Dendritic cell treated with granulocyte-macrophage colony-stimulating factor and Interleukin-4, amounts not matched to agents 40 ng/mL and 50 ng/mL, for 4 days (primary cell): Measurements from ENCODE around the gene SLC6A18.

Experiments used
- H3K27ac Mint-ChIP-seq: one replicate; pipeline ENCODE4 v1.8.0; 2022; ENCODE audit warnings: mild to moderate bottlenecking, mixed read lengths
- H3K27me3 Mint-ChIP-seq: one replicate; pipeline ENCODE4 v1.8.0; 2022; ENCODE audit warnings: mild to moderate bottlenecking, mixed read lengths
- H3K36me3 Mint-ChIP-seq: one replicate; pipeline ENCODE4 v1.8.0; 2022; ENCODE audit warnings: low read depth, mixed read lengths
- H3K4me1 Mint-ChIP-seq: one replicate; pipeline ENCODE4 v1.8.0; 2022; ENCODE audit warnings: low read depth, mixed read lengths
- H3K4me3 Mint-ChIP-seq: one replicate; pipeline ENCODE4 v1.8.0; 2022; ENCODE audit warnings: mild to moderate bottlenecking, moderate library complexity, mixed read lengths
- H3K9me3 Mint-ChIP-seq: one replicate; pipeline ENCODE4 v1.8.0; 2022; ENCODE audit warnings: mixed read lengths
- intact Hi-C: fragments of 100-400 bp; cut with micrococcal nuclease; formaldehyde crosslinking; loops from one replicate; pipeline ENCODE4 v1.15.0; 2022

SLC6A18 gene

DNA sequence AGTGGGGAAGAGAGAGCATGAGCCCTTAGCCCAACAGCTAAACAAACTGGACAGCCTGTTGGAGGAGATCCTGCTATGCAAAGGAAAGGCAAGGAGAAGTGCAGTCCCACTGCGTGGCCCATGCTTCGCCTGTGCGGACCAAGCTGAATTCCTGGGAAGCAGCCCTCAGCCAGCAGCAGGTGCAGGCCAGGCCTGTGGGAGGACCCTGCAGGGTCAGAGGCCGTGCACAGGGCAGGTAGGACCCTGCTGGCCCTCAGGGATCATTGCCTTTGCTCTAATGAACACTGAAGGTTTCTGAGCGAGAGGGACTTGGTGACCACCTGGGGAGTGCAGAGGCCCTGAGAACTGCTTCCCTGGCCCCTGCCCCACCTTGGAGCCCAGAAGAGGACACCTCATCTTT is 29.7 kb upstream of the SLC6A18 start:
- intact Hi-C loops, result no loop called here
- Mint-ChIP-seq H3K27me3 (peaks cover 10% of the 10 kb centered on the region), H3K27ac (no peak overlapping the region), H3K9me3 (no peaks in the 10 kb centered on the region), H3K36me3 (no peaks in the 10 kb centered on the region), H3K4me1 (peaks cover 7% of the 10 kb centered on the region), H3K4me3 (no peak overlapping the region)

DNA sequence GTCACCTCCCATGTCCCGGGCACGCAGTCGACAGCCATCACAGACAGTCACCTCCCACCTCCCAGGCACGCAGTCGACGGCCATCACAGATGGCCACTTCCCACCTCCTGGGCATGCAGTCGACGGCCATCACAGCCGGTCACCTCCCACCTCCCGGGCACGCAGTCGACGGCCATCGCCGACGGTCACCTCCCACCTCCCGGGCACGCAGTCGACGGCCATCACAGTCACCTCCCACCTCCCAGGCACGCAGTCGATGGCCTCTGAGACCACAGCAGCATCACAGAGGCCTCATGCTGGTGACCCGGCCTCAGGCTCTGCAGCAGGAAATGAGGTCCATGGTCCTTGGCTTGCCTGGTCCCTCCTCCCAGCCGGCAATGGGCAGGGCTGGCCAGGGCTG is 29.3 kb upstream of the SLC6A18 start:
- Mint-ChIP-seq H3K9me3 (no peaks in the 10 kb centered on the region), H3K27me3 (peaks cover 10% of the 10 kb centered on the region), H3K36me3 (no peaks in the 10 kb centered on the region), H3K27ac (no peak overlapping the region), H3K4me1 (peaks cover 3% of the 10 kb centered on the region), H3K4me3 (no peak overlapping the region)
- intact Hi-C loops, result no loop called here

- no peaks in the 10 kb centered on the region for H3K9me3 Mint-ChIP-seq
- intact Hi-C loops, result no loop called here
- peaks cover 8% of the 10 kb centered on the region for H3K27me3 Mint-ChIP-seq
- no peak overlapping the region for H3K27ac Mint-ChIP-seq
- H3K4me3 Mint-ChIP-seq, result no peak overlapping the region
- no peaks in the 10 kb centered on the region for H3K36me3 Mint-ChIP-seq
- H3K4me1 Mint-ChIP-seq, result no peaks in the 10 kb centered on the region
Measured at GRCh38 chr5:1196562-1196961, 28.6 kb upstream of the SLC6A18 start.

DNA sequence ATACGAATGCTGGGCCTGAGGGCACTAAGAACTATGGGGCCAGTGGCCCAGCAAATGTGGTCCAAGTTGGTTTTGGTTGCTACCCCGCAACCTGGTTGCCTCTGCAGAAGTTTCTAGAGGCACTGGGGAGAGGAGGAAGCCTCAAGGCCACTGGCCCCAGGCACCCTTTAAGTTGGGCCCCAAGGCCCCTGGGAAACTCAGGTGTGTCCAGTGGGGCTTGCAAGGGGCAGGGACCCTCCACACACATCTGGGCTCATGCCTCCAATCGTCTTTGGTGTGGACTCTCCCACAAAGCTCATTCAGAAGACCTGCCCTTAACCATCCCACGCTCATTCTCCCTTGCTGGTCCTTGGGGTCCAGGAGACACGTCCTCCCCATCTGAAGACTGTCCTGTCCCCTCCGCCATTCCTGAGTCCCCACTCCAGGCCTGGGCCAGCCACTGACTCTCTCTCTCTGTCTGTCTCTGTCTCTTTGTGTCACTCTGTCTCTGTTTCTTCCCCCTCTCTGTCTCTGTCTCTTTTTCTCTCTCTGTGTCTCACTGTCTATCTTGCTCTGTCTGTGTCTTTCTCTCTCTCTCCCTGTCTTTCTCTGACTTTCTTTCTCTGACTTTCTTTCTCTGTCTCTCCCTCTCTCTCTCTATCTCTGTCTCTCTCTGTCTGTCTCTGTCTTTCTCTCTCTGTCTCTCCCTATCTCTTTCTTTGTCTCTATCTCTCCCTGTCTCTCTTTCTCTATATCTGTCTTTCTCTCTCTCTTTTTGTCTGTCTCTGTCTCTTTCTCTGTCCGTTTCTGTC is 27.1 kb upstream of the SLC6A18 start:
- H3K36me3 Mint-ChIP-seq, result no peaks in the 10 kb centered on the region
- H3K4me1 Mint-ChIP-seq, result no peaks in the 10 kb centered on the region
- peaks cover 1% of the 10 kb centered on the region for H3K27me3 Mint-ChIP-seq
- intact Hi-C loops, result no loop called here
- no peaks in the 10 kb centered on the region for H3K9me3 Mint-ChIP-seq
- H3K4me3 Mint-ChIP-seq, result no peak overlapping the region
- no peak overlapping the region for H3K27ac Mint-ChIP-seq

- Mint-ChIP-seq H3K9me3 (no peaks in the 10 kb centered on the region), H3K27ac (no peak overlapping the region), H3K4me1 (no peaks in the 10 kb centered on the region), H3K4me3 (no peak overlapping the region), H3K27me3 (no peaks in the 10 kb centered on the region), H3K36me3 (no peaks in the 10 kb centered on the region)
- intact Hi-C loops, result no loop called here
Measured at GRCh38 chr5:1199340-1199648, 25.9 kb upstream of the SLC6A18 start.

DNA sequence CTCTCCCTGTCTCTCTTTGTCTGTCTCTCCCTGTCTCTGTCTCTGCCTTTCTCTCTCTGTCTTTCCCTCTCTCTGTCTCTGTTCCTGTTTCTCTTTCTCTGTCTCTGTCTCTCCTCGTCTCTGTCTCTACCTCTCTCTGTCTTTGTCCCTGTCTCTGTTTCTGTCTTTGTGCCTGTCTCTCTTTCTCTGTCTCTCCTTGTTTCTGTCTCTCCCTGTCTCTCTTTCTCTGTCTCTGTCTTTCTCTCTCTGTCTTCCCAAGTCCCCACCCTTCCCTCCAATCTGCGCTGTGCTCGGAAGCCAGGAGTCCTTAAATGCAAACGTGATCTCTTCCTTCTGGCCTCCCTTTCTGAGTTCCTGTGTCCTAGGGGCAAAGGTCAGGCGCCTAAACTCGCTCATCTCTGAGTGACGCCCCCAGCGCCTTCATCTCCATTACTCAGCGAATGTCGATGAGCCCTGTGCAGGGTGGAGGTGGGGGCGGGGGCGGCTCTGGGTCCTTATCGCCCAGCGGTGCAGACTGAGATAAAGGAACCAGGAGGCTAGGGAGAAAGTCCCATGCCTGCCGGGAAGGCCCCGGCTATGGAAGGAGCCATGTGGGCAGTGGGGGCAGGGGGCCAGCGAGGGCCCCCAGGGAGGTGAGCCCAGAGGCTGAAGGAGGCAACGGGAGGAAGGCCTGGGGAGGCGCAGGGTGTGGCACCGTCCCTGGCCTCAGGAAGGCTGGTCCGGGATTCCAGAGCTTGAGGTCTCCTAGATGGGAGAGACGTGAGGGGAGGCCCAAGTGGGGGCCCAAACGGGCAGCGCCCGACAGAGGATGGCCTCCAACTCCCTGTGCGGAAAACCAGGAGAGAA is 25.3 kb upstream of the SLC6A18 start:
- peaks cover 2% of the 10 kb centered on the region for H3K4me1 Mint-ChIP-seq
- H3K27ac Mint-ChIP-seq, result no peak overlapping the region
- H3K36me3 Mint-ChIP-seq, result no peaks in the 10 kb centered on the region
- intact Hi-C loops, result no loop called here
- no peaks in the 10 kb centered on the region for H3K9me3 Mint-ChIP-seq
- H3K27me3 Mint-ChIP-seq, result peaks cover 2% of the 10 kb centered on the region
- no peak overlapping the region for H3K4me3 Mint-ChIP-seq

DNA sequence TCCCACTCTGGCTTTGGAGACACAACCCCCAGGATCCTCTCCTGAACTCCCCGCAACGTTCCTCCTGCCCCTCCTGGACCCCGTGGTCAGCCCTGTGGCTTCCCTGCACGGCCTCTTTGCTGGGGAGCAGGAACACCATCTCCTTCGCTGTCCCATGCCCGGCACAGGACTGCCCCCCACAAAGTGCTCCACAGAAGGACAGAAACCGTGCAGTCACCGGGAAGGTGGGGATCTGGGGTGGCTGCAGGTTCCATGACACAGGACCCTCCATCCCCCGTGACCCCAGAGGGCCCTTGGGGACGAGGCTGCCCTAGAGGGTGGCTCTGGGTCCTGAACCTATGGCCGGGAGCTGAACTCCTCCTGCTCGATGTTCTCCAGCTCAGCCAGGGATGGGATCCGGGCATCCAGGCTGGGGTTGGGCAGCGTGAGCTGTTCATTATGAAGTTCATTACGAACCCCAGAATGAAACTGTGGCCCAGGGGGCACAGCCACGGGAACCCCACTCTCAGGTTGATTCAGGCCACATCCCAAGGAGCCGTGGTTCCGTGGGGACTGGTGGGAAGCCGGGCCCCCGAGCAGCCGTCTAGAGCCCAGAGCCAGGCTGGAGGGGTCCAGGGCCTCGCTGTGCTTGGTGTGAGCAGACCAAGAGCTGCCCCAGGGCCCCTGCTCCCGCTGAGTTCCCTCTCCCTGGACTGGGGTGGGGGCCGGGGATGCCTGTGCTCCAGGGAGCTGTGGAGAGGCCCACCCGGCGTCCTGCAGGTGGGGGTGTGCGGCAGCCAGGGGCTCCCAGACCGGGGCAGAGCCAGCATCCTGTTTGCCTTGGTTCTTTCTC is 24.5 kb upstream of the SLC6A18 start:
- no peak overlapping the region for H3K27ac Mint-ChIP-seq
- H3K4me1 Mint-ChIP-seq, result peaks cover 4% of the 10 kb centered on the region
- no peak overlapping the region for H3K4me3 Mint-ChIP-seq
- intact Hi-C loops, result no loop called here
- H3K27me3 Mint-ChIP-seq, result peaks cover 8% of the 10 kb centered on the region
- no peaks in the 10 kb centered on the region for H3K36me3 Mint-ChIP-seq
- no peaks in the 10 kb centered on the region for H3K9me3 Mint-ChIP-seq

DNA sequence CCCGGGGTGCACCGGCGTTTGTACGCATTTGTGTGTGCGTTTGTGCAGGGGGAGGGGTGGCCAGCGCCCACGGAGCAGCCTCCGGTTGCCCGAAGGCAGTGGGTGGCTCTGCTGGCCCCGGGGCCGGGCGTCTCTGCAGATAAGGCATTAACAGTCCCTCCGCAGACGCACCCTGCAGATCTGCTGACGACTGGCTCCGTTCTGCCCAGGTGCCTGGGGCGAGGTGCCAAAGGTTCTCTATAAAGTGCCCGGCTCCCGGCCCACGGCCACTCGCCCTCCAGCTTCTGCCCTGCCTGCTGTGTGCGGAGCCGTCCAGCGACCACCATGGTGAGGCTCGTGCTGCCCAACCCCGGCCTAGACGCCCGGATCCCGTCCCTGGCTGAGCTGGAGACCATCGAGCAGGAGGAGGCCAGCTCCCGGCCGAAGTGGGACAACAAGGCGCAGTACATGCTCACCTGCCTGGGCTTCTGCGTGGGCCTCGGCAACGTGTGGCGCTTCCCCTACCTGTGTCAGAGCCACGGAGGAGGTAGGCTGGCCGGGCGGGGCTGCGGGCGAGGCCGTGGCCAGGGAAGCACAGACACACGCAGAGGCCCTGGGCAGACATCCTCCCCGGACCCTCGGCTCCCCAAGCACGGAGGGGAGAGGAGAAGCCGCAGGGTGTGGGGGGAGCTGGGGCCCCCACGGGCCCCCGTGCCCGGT is 23.7 kb upstream of the SLC6A18 start, which contains the start of gene SLC6A19:
Gene SLC6A19 (plus strand): TSS at position 269 of the 699 bp plus-strand sequence. CDS start 56 bp downstream, at position 325.
- Mint-ChIP-seq H3K27ac (no peak within 1 kb of the TSS), H3K9me3 (no peaks in the 10 kb centered on the region), H3K27me3 (peaks cover 12% of the 10 kb centered on the region), H3K4me1 (peaks cover 4% of the 10 kb centered on the region), H3K36me3 (no peaks in the 10 kb centered on the region), H3K4me3 (no peak within 1 kb of the TSS)
- intact Hi-C loops, result no loop called here

DNA sequence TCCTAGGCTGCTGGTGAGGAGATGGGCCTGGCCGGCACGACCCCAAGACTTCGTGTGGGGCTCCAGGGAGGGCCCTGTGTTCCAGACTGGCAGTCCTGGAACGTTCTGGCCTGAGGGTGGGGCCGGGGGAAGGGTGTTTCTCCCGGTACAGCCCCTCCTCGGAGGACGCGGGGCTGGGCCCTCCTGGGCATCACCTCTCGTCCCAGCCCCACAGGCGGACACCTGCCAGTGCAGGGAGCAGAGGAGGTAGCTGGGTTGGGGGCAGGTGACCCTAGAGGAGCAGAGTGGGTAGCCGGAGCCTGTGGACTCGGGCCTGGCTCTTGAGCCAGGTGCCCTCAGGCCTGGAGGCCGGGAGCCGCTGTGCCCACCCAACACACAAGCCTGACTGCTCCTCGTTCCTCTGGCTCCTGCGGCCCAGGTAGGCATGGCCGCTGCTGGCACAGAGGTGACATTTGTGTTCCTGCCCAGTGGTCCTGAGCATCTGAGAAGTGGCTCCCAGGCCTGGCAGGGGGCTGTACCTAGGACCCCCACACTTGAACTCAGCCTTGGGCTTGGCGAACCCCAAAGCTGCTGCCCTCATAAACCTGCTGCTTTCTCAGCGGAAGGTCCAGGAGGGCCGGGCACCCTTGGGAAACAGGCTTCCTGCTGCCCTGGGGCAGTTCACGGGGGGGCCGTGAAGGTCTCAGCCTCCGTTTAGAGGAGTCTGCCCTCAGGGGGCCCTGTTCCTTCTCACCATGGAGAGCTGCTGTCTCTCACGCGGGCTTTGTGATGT is 23.0 kb upstream of the SLC6A18 start:
- Mint-ChIP-seq H3K27ac (no peak overlapping the region), H3K9me3 (no peaks in the 10 kb centered on the region), H3K4me3 (no peak overlapping the region), H3K36me3 (no peaks in the 10 kb centered on the region), H3K27me3 (peaks cover 12% of the 10 kb centered on the region), H3K4me1 (peaks cover 4% of the 10 kb centered on the region)
- intact Hi-C loops, result no loop called here

DNA sequence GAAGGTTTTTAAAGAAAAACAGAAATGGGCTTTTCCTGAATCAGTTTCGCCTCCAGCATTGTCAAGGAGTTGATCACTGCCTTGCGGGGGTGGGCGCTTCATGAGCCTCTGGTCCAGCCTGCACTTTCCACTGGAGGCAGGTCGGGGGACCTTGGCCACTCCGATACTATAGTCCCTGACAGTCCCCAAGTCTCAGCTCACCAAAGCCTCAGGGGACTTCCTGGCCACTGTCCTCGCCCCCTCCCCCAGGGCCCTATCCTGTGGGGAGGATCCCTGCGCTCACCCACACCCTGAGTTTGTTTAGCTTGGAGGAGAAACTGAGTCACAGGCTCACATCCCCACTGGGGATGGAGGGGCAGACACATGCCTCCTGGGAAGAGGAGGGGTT is 22.4 kb upstream of the SLC6A18 start:
- peaks cover 12% of the 10 kb centered on the region for H3K27me3 Mint-ChIP-seq
- H3K27ac Mint-ChIP-seq, result no peak overlapping the region
- peaks cover 4% of the 10 kb centered on the region for H3K4me1 Mint-ChIP-seq
- intact Hi-C loops, result no loop called here
- H3K9me3 Mint-ChIP-seq, result no peaks in the 10 kb centered on the region
- no peaks in the 10 kb centered on the region for H3K36me3 Mint-ChIP-seq
- H3K4me3 Mint-ChIP-seq, result no peak overlapping the region

DNA sequence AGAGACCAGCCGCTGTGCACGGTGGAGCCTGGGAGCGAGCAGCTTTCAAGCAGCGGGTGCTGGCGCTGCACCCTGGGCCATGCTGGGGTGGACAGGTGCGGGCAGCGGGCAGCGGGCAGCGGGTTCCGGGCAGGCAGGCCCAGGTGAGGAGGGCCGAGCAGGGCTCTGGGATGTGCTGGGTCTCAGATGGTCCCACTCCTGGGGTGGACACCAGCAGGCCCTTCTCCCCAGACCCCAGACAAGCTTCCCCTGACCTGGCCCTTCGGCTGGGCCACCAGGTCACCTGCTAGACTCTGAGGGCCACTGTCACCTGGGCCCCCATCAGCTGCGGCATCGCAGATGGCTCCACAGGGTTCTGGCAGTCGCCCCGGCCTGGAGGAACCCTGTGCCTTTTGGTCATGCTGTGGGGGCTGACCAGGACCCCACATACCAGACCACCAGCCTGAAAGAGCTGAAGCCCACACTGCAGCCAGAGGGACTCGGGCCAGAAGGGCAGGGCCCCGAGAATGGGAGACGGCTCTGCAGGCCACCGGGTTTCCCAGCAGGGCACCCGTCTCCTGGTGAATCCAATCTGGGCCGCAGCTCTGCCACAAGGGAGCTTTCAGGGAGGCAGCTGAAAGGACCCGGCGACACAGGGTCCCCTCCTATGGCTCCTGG is 21.7 kb upstream of the SLC6A18 start:
- Mint-ChIP-seq H3K27me3 (peaks cover 12% of the 10 kb centered on the region), H3K9me3 (no peaks in the 10 kb centered on the region), H3K4me3 (no peak overlapping the region), H3K27ac (no peak overlapping the region), H3K4me1 (peaks cover 4% of the 10 kb centered on the region), H3K36me3 (no peaks in the 10 kb centered on the region)
- intact Hi-C loops, result no loop called here

DNA sequence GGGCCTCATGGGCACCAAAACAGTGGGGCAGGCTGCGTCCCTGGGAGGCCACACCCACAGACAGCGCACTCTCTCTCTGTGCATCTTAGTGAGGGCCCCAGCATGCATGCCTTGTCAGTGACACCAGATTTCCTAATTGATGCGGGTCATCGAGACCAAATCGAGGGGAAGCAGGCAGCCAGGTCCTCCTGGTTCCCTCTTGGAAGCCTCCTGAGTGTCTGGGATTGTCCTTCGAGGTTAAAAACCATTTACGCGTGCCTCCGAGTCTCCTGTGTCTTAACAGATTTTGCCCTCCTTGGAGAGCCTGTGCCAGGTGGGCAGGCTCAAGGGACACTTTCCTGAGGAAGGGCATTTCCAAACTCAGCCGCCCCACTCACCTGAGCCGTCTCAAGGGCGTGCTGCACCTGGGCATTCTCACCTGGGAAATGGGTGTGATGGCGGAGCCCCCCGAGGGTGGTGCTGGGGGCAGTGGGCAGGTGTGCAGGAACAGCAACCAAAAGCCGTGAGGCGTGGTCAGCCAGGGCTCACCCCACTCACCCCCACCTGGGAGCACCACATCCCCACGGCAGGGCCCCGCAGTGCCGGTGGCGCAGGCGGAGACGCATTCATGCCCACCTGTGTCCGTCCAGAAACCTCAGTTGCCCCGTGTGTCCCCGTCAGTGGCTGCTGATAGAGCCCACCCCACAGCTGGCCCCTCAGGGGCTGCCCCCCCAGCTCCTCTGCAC is 21.1 kb upstream of the SLC6A18 start:
- H3K4me1 Mint-ChIP-seq, result peaks cover 4% of the 10 kb centered on the region
- H3K4me3 Mint-ChIP-seq, result no peak overlapping the region
- no peaks in the 10 kb centered on the region for H3K36me3 Mint-ChIP-seq
- H3K27me3 Mint-ChIP-seq, result peaks cover 12% of the 10 kb centered on the region
- no peaks in the 10 kb centered on the region for H3K9me3 Mint-ChIP-seq
- no peak overlapping the region for H3K27ac Mint-ChIP-seq
- intact Hi-C loops, result no loop called here
